GM12873 (cell line): ENCODE measurements around the gene AGGF1.

Experiments
- CTCF ChIP-seq: IDR thresholded peaks from 2 replicates; pipeline ENCODE4 v1.5.1; 2012; ENCODE audit warnings: low read depth, mild to moderate bottlenecking, moderate library complexity, low read length, control low read depth; ENCODE audit not compliant: insufficient read depth; ENCODE audit errors: missing control alignments

Gene AGGF1

GRCh38 chr5:77083088-77083487, 52.9 kb downstream of the AGGF1 start:
- TF ChIP-seq CTCF, result no peak

GRCh38 chr5:77086368-77086688, 56.1 kb downstream of the AGGF1 start:
- no peak for TF ChIP-seq CTCF

- TF ChIP-seq CTCF, result no peak
Measured at GRCh38 chr5:77086689-77087483, 56.7 kb downstream of the AGGF1 start, which contains the start of gene ZBED3. Gene ZBED3 (minus strand): TSS chr5:77087285. CDS start chr5:77077878, 9,407 bp downstream.

GRCh38 chr5:77087484-77088261, 57.5 kb downstream of the AGGF1 start:
- no peak for TF ChIP-seq CTCF

- no peak for TF ChIP-seq CTCF
Measured at GRCh38 chr5:77095189-77095588, 65.0 kb downstream of the AGGF1 start.

- no peak for TF ChIP-seq CTCF
Measured at GRCh38 chr5:77101298-77101697, 71.1 kb downstream of the AGGF1 start.

- TF ChIP-seq CTCF, result no peak
Measured at GRCh38 chr5:77102549-77102948, 72.3 kb downstream of the AGGF1 start.
